K562 (cell line): ENCODE measurements around the gene GPC3. TPM values are rescaled to one million over a fixed set of nuclear protein-coding genes. Genes with fewer than 3 reads are reported as not detected.

Experiments used
- ATAC-seq: fragments of 200-7000 bp; cut with Tn5 transposase; 3 replicates; pipeline ENCODE4 v1.9.1; 2020; ENCODE audit warnings: moderate library complexity
- BruUV-seq: library from RNA; stranded (reverse); fragments of 400-500 nt; replicated peaks from 2 replicates; lab custom pipeline; 2021; lab: Mats Ljungman, UMichigan
- CTCF ChIA-PET: fragments of 300-600 bp; formaldehyde crosslinking; extraction: SDS; loops from one replicate; lab custom pipeline; 2021; ENCODE audit warnings: low intra/inter-chr PET ratio; lab: Yijun Ruan, JAX
- POLR2A ChIA-PET: fragments of 300-600, 350-650 bp; sonication (Branson Sonifier 250); formaldehyde crosslinking; extraction: SDS; loops from one replicate; lab custom pipeline; 2021; ENCODE audit warnings: antibody characterized with exemption, inconsistent platforms; lab: Yijun Ruan, JAX
- DNase-seq, 4 experiments: peaks; one replicate each; pipeline versions ENCODE4 v3.0.0 to v3.0.0-alpha.2; 2011 to 2018; ENCODE audit warnings: low spot score in 3 of 4, mixed read lengths in 3 of 4; ENCODE audit errors: extremely low read depth in 1 of 4
- FAIRE-seq: peaks from 2 replicates; lab custom pipeline; 2011; peaks lifted over from hg19 to GRCh38; lab: Jason Lieb, UNC
- H2AFZ ChIP-seq: 2 replicates; pipeline ENCODE4 v1.6.0; 2011; ENCODE audit warnings: low read depth, low read length, control low read depth, inconsistent platforms
- H3K27ac ChIP-seq: fragments of 200-600 bp; 3 replicates; pipeline ENCODE4 v1.8.0; 2011; ENCODE audit warnings: low read depth, mild to moderate bottlenecking, control low read depth, inconsistent platforms, low read length, moderate library complexity, mixed read lengths; ENCODE audit errors: extremely low read depth
- H3K27me3 ChIP-seq, 2 experiments: fragments of 300-600 bp in 1 of 2; 2 replicates in 1 of 2; 3 replicates in 1 of 2; pipeline versions ENCODE4 v1.6.0 to v1.8.0; 2011; ENCODE audit warnings: inconsistent platforms in 2 of 2, low read length in 2 of 2, mild to moderate bottlenecking in 1 of 2, mixed read lengths in 1 of 2, moderate library complexity in 1 of 2; ENCODE audit not compliant: control insufficient read depth in 2 of 2, insufficient read depth in 2 of 2
- H3K36me3 ChIP-seq: fragments of 300-600 bp; 3 replicates; pipeline ENCODE4 v1.8.0; 2011; ENCODE audit warnings: mild to moderate bottlenecking, low read length, inconsistent platforms; ENCODE audit not compliant: control insufficient read depth, insufficient read depth
- H3K4me1 ChIP-seq, 2 experiments: fragments of 200-600 bp in 1 of 2; replicated peaks in 1 of 2; 2 replicates in 1 of 2; 3 replicates in 1 of 2; pipeline versions ENCODE4 v1.5.1 to v1.8.0; 2011; ENCODE audit warnings: inconsistent platforms in 2 of 2, low read length in 2 of 2, mild to moderate bottlenecking in 1 of 2, mixed read lengths in 1 of 2, moderate library complexity in 1 of 2; ENCODE audit not compliant: control insufficient read depth in 2 of 2, insufficient read depth in 2 of 2
- H3K4me2 ChIP-seq: 2 replicates; pipeline ENCODE4 v1.6.1; 2011; ENCODE audit warnings: low read length, control low read depth, inconsistent platforms, mixed read lengths; ENCODE audit not compliant: insufficient read depth
- H3K4me3 ChIP-seq: fragments of 200-600 bp; sonication (generic), shearing (Covaris generic); 2 replicates; pipeline ENCODE4 v1.5.1; 2016; ENCODE audit warnings: control low read depth, inconsistent platforms
- H3K79me2 ChIP-seq: fragments of 200-600 bp; 3 replicates; pipeline ENCODE4 v1.8.0; 2011; ENCODE audit warnings: low read length, inconsistent platforms; ENCODE audit not compliant: control insufficient read depth, insufficient read depth
- H3K9ac ChIP-seq, 2 experiments: 2 replicates each; pipeline versions ENCODE4 v1.6.0 to v1.6.1; 2011; ENCODE audit warnings: low read depth in 2 of 2, low read length in 2 of 2, control low read depth in 1 of 2, inconsistent platforms in 1 of 2, mild to moderate bottlenecking in 1 of 2, mixed read lengths in 1 of 2; ENCODE audit not compliant: insufficient read depth in 1 of 2
- H3K9me1 ChIP-seq: one replicate; pipeline ENCODE4 v1.6.0; 2011; ENCODE audit warnings: inconsistent platforms, mild to moderate bottlenecking, low read length, moderate library complexity; ENCODE audit not compliant: control insufficient read depth, insufficient read depth
- H3K9me3 ChIP-seq: replicated peaks from 2 replicates; pipeline ENCODE4 v1.5.1; 2011; ENCODE audit warnings: low read depth, low read length, inconsistent platforms; ENCODE audit not compliant: control insufficient read depth, insufficient read depth
- H4K20me1 ChIP-seq: replicated peaks from 2 replicates; pipeline ENCODE4 v1.6.1; 2011; ENCODE audit warnings: low read length, inconsistent platforms, mixed read lengths; ENCODE audit not compliant: control insufficient read depth, insufficient read depth
- BRD9 ChIP-seq: fragments of 450-650 bp; IDR thresholded peaks from 2 replicates; pipeline ENCODE4 v1.6.1; 2018; ENCODE audit warnings: low read depth; ENCODE audit not compliant: partially characterized antibody
- BRF1 ChIP-seq: IDR thresholded peaks from 3 replicates; pipeline ENCODE4 v1.6.1; 2011; ENCODE audit warnings: borderline replicate concordance, mild to moderate bottlenecking; ENCODE audit not compliant: insufficient read length; ENCODE audit errors: extremely low read depth
- CC2D1A ChIP-seq: fragments of 450-650 bp; IDR thresholded peaks from 2 replicates; pipeline ENCODE4 v1.6.1; 2017; ENCODE audit warnings: mild to moderate bottlenecking
- CSDE1 ChIP-seq, 2 experiments: fragments of 450-650 bp; IDR thresholded peaks; 2 replicates each; pipeline ENCODE4 v1.6.1; 2016; ENCODE audit warnings: mild to moderate bottlenecking in 1 of 2
- E2F8 ChIP-seq: fragments of 450-650 bp; IDR thresholded peaks from 2 replicates; pipeline ENCODE4 v1.7.1; 2018; ENCODE audit warnings: mild to moderate bottlenecking, low read depth; ENCODE audit not compliant: partially characterized antibody
- HMG20B ChIP-seq: fragments of 250-450 bp; sonication (Bioruptor Pico); IDR thresholded peaks from 2 replicates; pipeline ENCODE4 v1.5.0; 2021; ENCODE audit warnings: mild to moderate bottlenecking
- KAT8 ChIP-seq: fragments of 450-650 bp; IDR thresholded peaks from 2 replicates; pipeline ENCODE4 v1.6.1; 2016; ENCODE audit warnings: low read depth, mild to moderate bottlenecking
- MAX ChIP-seq: sonication (generic); formaldehyde crosslinking; IDR thresholded peaks from 2 replicates; pipeline ENCODE4 v1.9.0; 2022; ENCODE audit warnings: mild to moderate bottlenecking, missing genetic modification reagents
- MTF1 ChIP-seq: fragments of 250-450 bp; sonication (Bioruptor Pico); IDR thresholded peaks from 2 replicates; pipeline ENCODE4 v1.9.0; 2021; ENCODE audit warnings: moderate library complexity, mild to moderate bottlenecking, inconsistent platforms, borderline replicate concordance
- POLR3A ChIP-seq: IDR thresholded peaks from 2 replicates; pipeline ENCODE4 v1.6.1; 2011; ENCODE audit warnings: borderline replicate concordance, mild to moderate bottlenecking, moderate library complexity; ENCODE audit not compliant: insufficient read length, insufficient read depth; ENCODE audit errors: extremely low read depth
- SMARCE1 ChIP-seq: fragments of 450-650 bp; IDR thresholded peaks from 2 replicates; pipeline ENCODE4 v1.7.1; 2016; ENCODE audit warnings: mild to moderate bottlenecking
- SRSF3 ChIP-seq: fragments of 200-400 bp; formaldehyde crosslinking; IDR thresholded peaks from 2 replicates; pipeline ENCODE4 v1.6.1; 2016; ENCODE audit warnings: mild to moderate bottlenecking, low read length, moderate library complexity; ENCODE audit not compliant: insufficient read depth
- TCF15 ChIP-seq: fragments of 250-450 bp; sonication (Bioruptor Pico); IDR thresholded peaks from 2 replicates; pipeline ENCODE4 v1.8.0; 2022; ENCODE audit warnings: moderate library complexity, mild to moderate bottlenecking, inconsistent platforms
- ZBTB2 ChIP-seq: fragments of 450-650 bp; IDR thresholded peaks from 2 replicates; pipeline ENCODE4 v1.6.1; 2016; ENCODE audit warnings: antibody characterized with exemption
- ZNF146 ChIP-seq: IDR thresholded peaks from one replicate; pipeline ENCODE4 v1.6.1; 2018; ENCODE audit warnings: missing compliant biosample characterization; ENCODE audit not compliant: unreplicated experiment
- ZNF707 ChIP-seq: fragments of 250-450 bp; sonication (Bioruptor Pico); conservative IDR thresholded peaks from 2 replicates; pipeline ENCODE4 v1.8.0; 2022; ENCODE audit warnings: inconsistent platforms, mild to moderate bottlenecking, moderate library complexity
- ZNF76 ChIP-seq: fragments of 250-450 bp; sonication (Bioruptor Pico); IDR thresholded peaks from 2 replicates; pipeline ENCODE4 v1.4.0; 2020; ENCODE audit warnings: mild to moderate bottlenecking, moderate library complexity, borderline replicate concordance
- WGBS: fragments of 100-300 bp; shearing (Covaris generic); methylation state at CpG from one replicate; pipeline ENCODE4 v1.1.6; 2016; ENCODE audit warnings: low coverage, mixed read lengths; ENCODE audit not compliant: insufficient coverage; ENCODE audit errors: missing lambda C conversion rate; 5-methylcytosine and 5-hydroxymethylcytosine counted together
- in situ Hi-C: fragments of 300-500 bp; cut with MboI; formaldehyde crosslinking; loops from 4 replicates; pipeline ENCODE4 v1.15.0; 2018; ENCODE audit warnings: inconsistent platforms, mixed read lengths
- intact Hi-C: fragments of 100-400 bp; cut with micrococcal nuclease; formaldehyde crosslinking; loops from 2 replicates; pipeline ENCODE4 v1.14.2; 2022
- polyA plus RNA-seq, 8 experiments: library from polyadenylated mRNA; depleted of rRNA in 4 of 8; stranded (reverse) in 5 of 8; unstranded in 3 of 8; fragments of >200 nt; fragmentation: Nextera tagmentation in 2 of 8; fragmentation: Illumina TruSeq in 1 of 8; extraction: Ambion mirVana in 2 of 8; extraction: Trizol in 1 of 8; gene quantifications; 2 replicates each; pipeline versions ENCODE4 v1.2.1 to v1.2.3, GENCODE V29; 2011 to 2014; ENCODE audit warnings: inconsistent platforms in 1 of 8, missing spikeins in 1 of 8
- total RNA-seq, 7 experiments: library from RNA; depleted of rRNA in 6 of 7; stranded (reverse); fragments of >200 nt in 6 of 7; fragmentation: Illumina TruSeq in 2 of 7; extraction: Trizol in 2 of 7; gene quantifications; 2 replicates each; pipeline versions ENCODE4 v1.2.1 to v1.2.3, GENCODE V29; 2011 to 2021; ENCODE audit warnings: low replicate concordance in 1 of 7

Gene GPC3
- total and polyA plus RNA-seq, 9 of the 15 experiments (the other 6 are each of a cell fraction or from before 2014, with no cell fraction given): 0.42 TPM; not detected in 8

GRCh38 chrX:133653358-133653757 is 332.0 kb downstream of the GPC3 start:
- ATAC-seq (no peak), DNase-seq (no peak), FAIRE-seq (no peak)
- H3K79me2 ChIP-seq: no peaks in the 10 kb centered on the region
- no peaks in the 10 kb centered on the region for H3K9me3 ChIP-seq
- H3K27me3 ChIP-seq: no peaks in the 10 kb centered on the region
- no peak overlapping the region for H3K27ac ChIP-seq
- H3K4me2 ChIP-seq: no peak overlapping the region
- ChIA-PET CTCF (no interaction called here), POLR2A (no interaction called here)
- H3K9me1 ChIP-seq: no peaks in the 10 kb centered on the region
- intact Hi-C loops: loop anchor here (10.0 kb wide), 1 partner anchor 159 kb away; no protein-coding TSS in a partner anchor
- 0% methylated on average over 2 of the region's 2 CpGs for WGBS
- H3K36me3 ChIP-seq: no peaks in the 10 kb centered on the region
- BruUV-seq: no TSS peak
- no peak overlapping the region for H3K9ac ChIP-seq
- H3K4me3 ChIP-seq: no peak overlapping the region
- TF ChIP-seq ZNF146 (no peak), HMG20B (CRISPR knock-in tag) (no peak), TCF15 (no peak), POLR3A (no peak), BRD9 (no peak), ZNF76 (CRISPR knock-in tag) (no peak), MAX (CRISPR knock-in tag) (no peak), CSDE1 (IDR thresholded peaks at IDR 0.05) (no peak), BRF1 (no peak), KAT8 (no peak), SRSF3 (no peak), SMARCE1 (no peak), MTF1 (CRISPR knock-in tag) (no peak), ZBTB2 (no peak), E2F8 (no peak), ZNF707 (CRISPR knock-in tag) (no peak), CC2D1A (no peak)
- TF ChIP-seq, all 486 proteins: peak for 0
- H2AFZ ChIP-seq: no peak overlapping the region
- no peaks in the 10 kb centered on the region for H3K4me1 ChIP-seq
- in situ Hi-C loops: loop anchor here (25.0 kb wide), 1 partner anchor 666 kb away; no protein-coding TSS in a partner anchor
- H4K20me1 ChIP-seq: no peaks in the 10 kb centered on the region
